ENCODE data around the gene MAP1LC3C. TPM values are rescaled to one million over a fixed set of nuclear protein-coding genes. Genes with fewer than 3 reads are reported as not detected.
A peak's percentile ranks its signal among the peaks of the same experiment; 100 is the strongest.

Gene MAP1LC3C
- total RNA-seq, 1 donor from 2014 or later = 5.7 TPM

DNA sequence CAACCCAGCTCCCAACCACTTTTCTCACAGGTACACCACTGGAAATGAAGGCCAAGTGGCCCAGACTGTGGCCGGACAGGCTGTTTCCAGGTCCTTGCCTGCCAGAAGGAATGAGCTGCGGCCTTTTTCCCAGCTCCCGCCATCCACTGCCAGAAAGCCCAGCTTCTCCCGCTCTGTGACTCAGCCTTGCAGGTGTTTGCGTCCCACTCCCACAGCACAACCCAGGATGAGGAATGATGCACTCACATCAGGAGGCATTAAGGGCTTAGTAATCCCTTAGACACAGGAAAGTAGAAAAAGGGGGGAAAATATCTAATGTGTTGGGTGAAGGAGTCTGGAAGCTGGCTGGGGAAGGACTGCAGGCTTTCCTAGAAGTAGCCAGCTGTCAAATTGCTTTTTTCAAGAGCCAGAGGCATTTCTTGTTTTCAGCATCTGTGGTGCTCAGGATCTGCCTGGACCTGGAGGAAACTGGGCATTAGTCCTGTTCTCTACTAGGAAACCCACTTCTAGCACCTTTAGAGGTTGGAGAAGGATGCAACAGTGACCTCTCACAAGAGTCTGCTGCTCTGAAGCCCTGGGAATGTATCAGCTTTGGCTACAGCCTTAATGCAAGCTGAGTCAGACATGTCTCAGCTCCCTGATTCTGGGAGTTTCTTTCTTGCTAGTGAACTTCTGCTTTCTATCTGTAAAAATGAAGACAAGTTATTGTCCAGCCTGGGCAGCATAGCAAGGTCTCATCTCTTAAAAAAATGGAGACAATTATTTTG is 13.2 kb upstream of the MAP1LC3C start:
- H3K4me1 ChIP-seq (ENCODE audit: control insufficient read depth in 3 of 3, insufficient read depth in 3 of 3, low read length in 3 of 3) = peaks cover 0 to 4% (median 0%) of the 10 kb centered on the region in 3 donors
- peak overlapping the region; percentile 9 for H3K27ac ChIP-seq (ENCODE audit: low read depth, low read length)
- H3K9me3 ChIP-seq (ENCODE audit: control insufficient read depth in 3 of 3, low read length in 3 of 3) = no peaks in the 10 kb centered on the region
- H3K27me3 ChIP-seq (ENCODE audit: control insufficient read depth in 3 of 3, insufficient read depth in 3 of 3, low read length in 3 of 3) = no peaks in the 10 kb centered on the region
- H3K36me3 ChIP-seq (ENCODE audit: control insufficient read depth in 3 of 3, insufficient read depth in 3 of 3, low read length in 3 of 3) = no peaks in the 10 kb centered on the region
- no peak overlapping the region for H3K4me3 ChIP-seq (ENCODE audit: low read length in 3 of 3)
- no peak overlapping the region for H3K9ac ChIP-seq (ENCODE audit: low read depth in 1 of 3, low read length in 3 of 3)

DNA sequence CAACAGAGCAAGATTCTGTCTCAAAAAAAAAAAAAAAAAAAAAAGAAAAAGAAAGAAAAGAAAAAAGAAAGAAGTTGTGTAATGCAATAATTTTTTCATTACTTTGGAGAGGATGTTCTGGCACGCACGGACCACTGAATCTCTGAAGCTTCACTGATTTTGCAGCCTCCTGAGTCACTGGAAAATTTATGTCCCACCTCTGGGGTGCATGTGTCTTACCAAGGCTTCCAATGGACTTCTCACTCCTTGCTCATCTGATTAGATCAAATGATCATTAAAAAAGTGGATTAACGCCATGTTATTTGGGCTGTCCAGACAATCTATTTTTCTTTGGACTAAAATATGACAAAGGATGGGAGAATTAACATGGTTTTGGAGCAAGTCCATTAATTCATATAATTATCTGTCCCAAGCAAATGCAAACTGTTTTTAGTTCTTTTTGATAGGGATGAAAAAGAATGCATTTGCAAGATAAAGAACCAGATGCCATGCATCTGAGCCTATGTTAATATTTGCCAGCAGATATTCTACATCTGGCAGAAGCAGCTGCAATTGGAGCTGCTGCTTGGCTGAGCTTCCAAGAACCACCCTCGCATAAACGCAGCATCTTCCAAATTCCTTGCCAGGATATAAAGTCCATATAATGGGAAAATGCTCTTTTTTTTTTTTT is 10.1 kb upstream of the MAP1LC3C start:
- Histone ChIP-seq H3K4me3 (ENCODE audit: low read length in 3 of 3) (no peak overlapping the region), H3K27ac (ENCODE audit: low read depth, low read length) (no peak overlapping the region), H3K36me3 (ENCODE audit: control insufficient read depth in 3 of 3, insufficient read depth in 3 of 3, low read length in 3 of 3) (no peaks in the 10 kb centered on the region), H3K27me3 (ENCODE audit: control insufficient read depth in 3 of 3, insufficient read depth in 3 of 3, low read length in 3 of 3) (no peaks in the 10 kb centered on the region), H3K9ac (ENCODE audit: low read depth in 1 of 3, low read length in 3 of 3) (no peak overlapping the region), H3K9me3 (ENCODE audit: control insufficient read depth in 3 of 3, low read length in 3 of 3) (no peaks in the 10 kb centered on the region), H3K4me1 (ENCODE audit: control insufficient read depth in 3 of 3, insufficient read depth in 3 of 3, low read length in 3 of 3) (peaks cover 0 to 4% (median 0%) of the 10 kb centered on the region in 3 donors)

DNA sequence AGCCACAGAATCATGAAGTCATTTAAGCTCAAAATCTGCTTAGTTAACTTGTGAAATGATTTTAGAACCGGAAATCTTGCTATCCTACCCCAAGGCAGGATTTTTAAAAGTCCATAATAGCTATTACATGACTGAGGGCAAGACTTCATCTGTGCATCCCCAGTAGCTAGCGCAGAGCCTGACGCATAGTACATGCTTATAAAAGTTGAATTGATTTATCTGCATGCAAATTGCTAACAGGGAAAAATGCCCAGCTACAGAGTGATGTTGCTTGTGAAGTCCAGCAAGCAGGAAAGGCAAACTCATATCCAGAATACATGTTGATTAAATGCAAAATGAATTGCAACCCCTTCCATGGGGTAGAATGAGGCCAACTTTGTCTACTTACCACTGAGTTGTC is 8.1 kb upstream of the MAP1LC3C start:
- Histone ChIP-seq H3K4me3 (ENCODE audit: low read length in 3 of 3) (no peak overlapping the region), H3K9me3 (ENCODE audit: control insufficient read depth in 3 of 3, low read length in 3 of 3) (no peaks in the 10 kb centered on the region), H3K36me3 (ENCODE audit: control insufficient read depth in 3 of 3, insufficient read depth in 3 of 3, low read length in 3 of 3) (no peaks in the 10 kb centered on the region), H3K27me3 (ENCODE audit: control insufficient read depth in 3 of 3, insufficient read depth in 3 of 3, low read length in 3 of 3) (no peaks in the 10 kb centered on the region), H3K9ac (ENCODE audit: low read depth in 1 of 3, low read length in 3 of 3) (no peak overlapping the region), H3K4me1 (ENCODE audit: control insufficient read depth in 3 of 3, insufficient read depth in 3 of 3, low read length in 3 of 3) (peaks cover 0 to 1% (median 0%) of the 10 kb centered on the region in 3 donors), H3K27ac (ENCODE audit: low read depth, low read length) (no peak overlapping the region)

DNA sequence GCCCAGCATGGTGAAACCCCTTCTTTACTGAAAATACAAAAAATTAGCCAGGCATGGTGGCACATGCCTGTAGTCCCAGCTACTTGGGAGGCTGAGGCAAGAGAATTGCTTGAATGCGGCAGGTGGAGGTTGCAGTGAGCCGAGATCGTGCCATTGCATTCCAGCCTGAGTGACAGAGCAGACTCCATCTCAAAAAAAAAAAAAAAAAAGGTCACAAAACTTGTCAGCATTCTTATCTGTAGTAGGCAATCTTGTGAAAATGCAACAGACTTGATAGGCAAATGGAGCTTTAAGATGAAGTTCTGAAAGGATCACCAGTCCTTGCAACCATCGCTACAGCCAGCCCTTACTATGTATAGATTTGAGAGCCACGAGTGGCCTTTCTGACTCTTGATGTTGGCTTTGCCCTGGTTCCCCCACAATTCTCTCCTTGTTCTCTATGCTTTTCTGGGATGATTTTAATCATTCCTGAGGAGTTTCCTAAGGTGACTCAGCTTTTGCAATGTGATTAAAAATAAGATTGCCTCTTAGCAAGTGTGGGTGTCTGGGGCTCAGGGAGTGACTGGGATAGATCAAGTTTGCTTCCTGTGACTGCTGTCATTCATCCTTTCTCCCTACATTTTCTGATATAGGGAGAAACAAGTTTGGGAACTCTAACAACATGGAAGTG is 7.1 kb upstream of the MAP1LC3C start:
- no peaks in the 10 kb centered on the region for H3K4me1 ChIP-seq (ENCODE audit: control insufficient read depth in 3 of 3, insufficient read depth in 3 of 3, low read length in 3 of 3)

DNA sequence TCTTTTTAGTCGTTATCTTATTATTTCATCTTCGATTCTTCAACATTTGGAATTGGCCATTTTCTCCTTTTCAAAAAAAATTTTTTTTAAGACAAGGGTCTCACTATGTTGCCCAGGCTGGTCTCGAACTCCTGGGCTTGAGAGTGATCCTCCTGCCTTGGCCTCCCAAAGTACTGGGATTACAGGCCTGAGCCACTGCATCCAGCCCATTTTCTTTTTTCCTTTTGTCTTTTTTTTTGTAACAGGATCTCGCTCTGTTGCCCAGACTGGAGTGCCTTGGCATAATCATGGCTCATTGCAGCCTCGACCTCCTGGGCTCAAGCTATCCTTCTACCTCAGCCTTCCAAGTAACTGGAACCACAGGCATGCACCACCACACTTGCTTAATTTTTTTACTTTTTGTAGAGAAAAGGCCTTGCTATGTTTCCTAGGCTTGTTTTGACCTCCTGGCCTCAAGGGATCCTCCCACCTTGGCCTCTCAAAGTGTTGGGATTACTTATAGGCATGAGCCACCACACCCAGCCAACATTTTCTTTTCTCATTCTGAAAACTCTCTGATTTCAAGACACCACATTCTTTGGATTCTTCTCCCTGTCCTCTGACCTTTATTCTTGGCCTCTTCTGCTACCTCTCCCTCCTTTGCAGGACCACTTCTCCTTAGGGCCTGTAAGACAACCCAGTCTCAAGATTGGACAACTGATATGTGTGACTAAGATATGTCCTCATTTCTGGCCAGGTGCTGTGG is 6.0 kb upstream of the MAP1LC3C start:
- no peak overlapping the region for H3K9ac ChIP-seq (ENCODE audit: low read depth in 1 of 3, low read length in 3 of 3)
- H3K4me3 ChIP-seq (ENCODE audit: low read length in 3 of 3) = no peak overlapping the region
- no peaks in the 10 kb centered on the region for H3K4me1 ChIP-seq (ENCODE audit: control insufficient read depth in 3 of 3, insufficient read depth in 3 of 3, low read length in 3 of 3)
- H3K9me3 ChIP-seq (ENCODE audit: control insufficient read depth in 3 of 3, low read length in 3 of 3) = no peaks in the 10 kb centered on the region
- H3K36me3 ChIP-seq (ENCODE audit: control insufficient read depth in 3 of 3, insufficient read depth in 3 of 3, low read length in 3 of 3) = no peaks in the 10 kb centered on the region
- H3K27me3 ChIP-seq (ENCODE audit: control insufficient read depth in 3 of 3, insufficient read depth in 3 of 3, low read length in 3 of 3) = no peaks in the 10 kb centered on the region
- no peak overlapping the region for H3K27ac ChIP-seq (ENCODE audit: low read depth, low read length)

More for the DNA sequence above, 7.1 kb upstream of the MAP1LC3C start:
- no peak overlapping the region for H3K27ac ChIP-seq (ENCODE audit: low read depth, low read length)
- H3K9me3 ChIP-seq (ENCODE audit: control insufficient read depth in 3 of 3, low read length in 3 of 3) = no peaks in the 10 kb centered on the region
- no peak overlapping the region for H3K9ac ChIP-seq (ENCODE audit: low read depth in 1 of 3, low read length in 3 of 3)
- H3K4me3 ChIP-seq (ENCODE audit: low read length in 3 of 3) = no peak overlapping the region
- no peaks in the 10 kb centered on the region for H3K36me3 ChIP-seq (ENCODE audit: control insufficient read depth in 3 of 3, insufficient read depth in 3 of 3, low read length in 3 of 3)
- no peaks in the 10 kb centered on the region for H3K27me3 ChIP-seq (ENCODE audit: control insufficient read depth in 3 of 3, insufficient read depth in 3 of 3, low read length in 3 of 3)

DNA sequence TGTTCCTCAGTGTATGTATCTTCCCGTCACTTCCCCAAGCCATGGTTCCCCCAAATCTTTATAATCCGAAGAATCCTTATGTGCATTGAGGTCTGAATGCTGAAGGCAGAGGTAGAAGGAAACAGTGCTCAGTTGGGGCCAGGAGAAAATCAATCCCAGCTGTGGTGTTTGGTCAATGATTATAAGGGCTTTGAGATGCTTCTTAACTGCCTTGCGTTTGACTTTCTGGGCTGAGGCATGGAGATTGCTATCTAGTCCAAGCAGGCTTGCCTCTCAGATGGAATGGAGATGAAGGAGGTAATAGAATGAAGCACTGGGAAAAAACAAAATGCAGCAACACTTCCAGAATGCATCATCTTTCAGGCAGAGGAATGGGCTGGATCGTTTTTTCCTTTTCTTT is 3.6 kb upstream of the MAP1LC3C start:
- no peaks in the 10 kb centered on the region for H3K9me3 ChIP-seq (ENCODE audit: control insufficient read depth in 3 of 3, low read length in 3 of 3)
- peak overlapping the region; percentile 5 for H3K27ac ChIP-seq (ENCODE audit: low read depth, low read length)
- H3K27me3 ChIP-seq (ENCODE audit: control insufficient read depth in 3 of 3, insufficient read depth in 3 of 3, low read length in 3 of 3) = no peaks in the 10 kb centered on the region
- H3K4me3 ChIP-seq (ENCODE audit: low read length in 3 of 3) = no peak overlapping the region
- no peaks in the 10 kb centered on the region for H3K36me3 ChIP-seq (ENCODE audit: control insufficient read depth in 3 of 3, insufficient read depth in 3 of 3, low read length in 3 of 3)
- no peak overlapping the region for H3K9ac ChIP-seq (ENCODE audit: low read depth in 1 of 3, low read length in 3 of 3)
- peaks cover 0 to 2% (median 0%) of the 10 kb centered on the region in 3 donors for H3K4me1 ChIP-seq (ENCODE audit: control insufficient read depth in 3 of 3, insufficient read depth in 3 of 3, low read length in 3 of 3)

DNA sequence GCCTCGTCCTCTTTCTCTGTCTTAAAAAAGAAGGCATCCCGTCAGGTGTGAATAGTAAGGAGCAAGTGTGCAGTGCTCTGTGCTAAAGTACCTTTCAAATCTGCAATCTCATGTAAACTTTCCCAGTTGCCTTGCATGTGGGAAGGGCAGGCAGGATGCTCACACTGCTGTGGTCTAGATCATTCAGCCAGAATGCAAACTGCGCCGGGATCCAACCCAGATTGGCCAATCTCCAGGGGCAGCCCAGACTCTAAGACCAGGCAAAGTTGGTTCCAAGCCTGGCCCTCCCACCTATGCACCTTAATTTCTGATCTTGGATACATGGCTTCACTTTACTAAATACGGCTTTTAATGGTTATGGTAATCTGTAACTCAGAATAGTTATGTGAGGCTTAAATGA is 3.2 kb upstream of the MAP1LC3C start:
- Histone ChIP-seq H3K4me1 (ENCODE audit: control insufficient read depth in 3 of 3, insufficient read depth in 3 of 3, low read length in 3 of 3) (peaks cover 0 to 2% (median 0%) of the 10 kb centered on the region in 3 donors), H3K36me3 (ENCODE audit: control insufficient read depth in 3 of 3, insufficient read depth in 3 of 3, low read length in 3 of 3) (no peaks in the 10 kb centered on the region), H3K9ac (ENCODE audit: low read depth in 1 of 3, low read length in 3 of 3) (no peak overlapping the region), H3K27ac (ENCODE audit: low read depth, low read length) (peak overlapping the region; percentile 5), H3K27me3 (ENCODE audit: control insufficient read depth in 3 of 3, insufficient read depth in 3 of 3, low read length in 3 of 3) (no peaks in the 10 kb centered on the region), H3K4me3 (ENCODE audit: low read length in 3 of 3) (no peak overlapping the region), H3K9me3 (ENCODE audit: control insufficient read depth in 3 of 3, low read length in 3 of 3) (no peaks in the 10 kb centered on the region)

DNA sequence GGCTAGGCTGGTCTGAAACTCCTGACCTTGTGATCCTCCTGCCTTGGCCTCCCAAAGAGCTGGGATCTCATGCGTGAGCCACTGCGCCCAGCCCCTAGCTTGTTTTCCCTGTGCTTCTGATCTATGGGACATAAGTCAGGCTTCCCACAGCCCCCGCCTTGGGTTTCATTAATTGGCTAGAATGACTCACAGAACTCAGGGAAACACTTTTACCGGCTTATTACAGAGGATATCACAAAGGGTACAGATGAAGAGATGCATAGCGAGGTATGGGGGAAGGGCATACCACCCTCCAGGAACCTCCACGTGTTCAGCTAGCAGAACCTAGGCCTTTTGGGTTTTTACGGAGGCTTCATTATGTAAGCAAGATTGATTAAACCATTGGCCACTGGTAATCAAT is 1.5 kb upstream of the MAP1LC3C start:
- H3K4me3 ChIP-seq (ENCODE audit: low read length in 3 of 3) = no peak overlapping the region
- H3K9me3 ChIP-seq (ENCODE audit: control insufficient read depth in 3 of 3, low read length in 3 of 3) = no peaks in the 10 kb centered on the region
- no peaks in the 10 kb centered on the region for H3K36me3 ChIP-seq (ENCODE audit: control insufficient read depth in 3 of 3, insufficient read depth in 3 of 3, low read length in 3 of 3)

DNA sequence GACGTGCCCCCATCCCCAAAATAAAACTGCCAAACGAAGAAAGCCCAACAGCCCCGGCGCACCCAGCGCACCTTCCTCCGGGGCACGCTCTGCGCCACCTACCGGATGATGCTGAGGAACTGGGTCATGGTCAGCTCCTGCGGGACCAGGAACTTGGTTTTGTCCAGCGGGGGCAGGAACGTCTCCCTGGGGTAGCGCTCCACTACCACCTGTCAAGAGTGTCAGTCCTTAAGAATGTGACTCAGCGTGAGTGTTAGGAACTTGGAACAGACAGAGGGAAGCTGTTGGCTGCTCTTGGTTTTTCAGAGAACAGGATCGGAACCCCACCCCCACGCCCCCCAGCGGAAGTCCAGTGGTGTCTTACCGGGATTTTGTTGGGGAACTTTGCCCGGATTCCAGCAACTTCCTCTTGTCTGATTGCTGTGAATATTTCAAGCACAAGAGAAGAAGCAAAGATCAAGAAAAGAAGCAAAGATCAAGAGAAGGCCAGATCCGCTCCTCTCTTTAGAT is 431 bp downstream of the MAP1LC3C start:
- no peaks in the 10 kb centered on the region for H3K36me3 ChIP-seq (ENCODE audit: control insufficient read depth in 3 of 3, insufficient read depth in 3 of 3, low read length in 3 of 3)
- H3K4me3 ChIP-seq (ENCODE audit: low read length in 3 of 3) = peak overlapping the region; percentile 31 to 66 (median 62)
- peak overlapping the region; percentile 47 for H3K27ac ChIP-seq (ENCODE audit: low read depth, low read length)
- peak overlapping the region in 1 of 3 donors; percentile 20 for H3K9ac ChIP-seq (ENCODE audit: low read depth in 1 of 3, low read length in 3 of 3)
- H3K9me3 ChIP-seq (ENCODE audit: control insufficient read depth in 3 of 3, low read length in 3 of 3) = no peaks in the 10 kb centered on the region
- H3K27me3 ChIP-seq (ENCODE audit: control insufficient read depth in 3 of 3, insufficient read depth in 3 of 3, low read length in 3 of 3) = no peaks in the 10 kb centered on the region
- H3K4me1 ChIP-seq (ENCODE audit: control insufficient read depth in 3 of 3, insufficient read depth in 3 of 3, low read length in 3 of 3) = peaks cover 0 to 2% (median 0%) of the 10 kb centered on the region in 3 donors

More for the DNA sequence above, 1.5 kb upstream of the MAP1LC3C start:
- no peaks in the 10 kb centered on the region for H3K27me3 ChIP-seq (ENCODE audit: control insufficient read depth in 3 of 3, insufficient read depth in 3 of 3, low read length in 3 of 3)
- peaks cover 0 to 2% (median 0%) of the 10 kb centered on the region in 3 donors for H3K4me1 ChIP-seq (ENCODE audit: control insufficient read depth in 3 of 3, insufficient read depth in 3 of 3, low read length in 3 of 3)
- no peak overlapping the region for H3K27ac ChIP-seq (ENCODE audit: low read depth, low read length)
- no peak overlapping the region for H3K9ac ChIP-seq (ENCODE audit: low read depth in 1 of 3, low read length in 3 of 3)
